ENCODE measurements around the gene PAMR1. TPM values are rescaled to one million over a fixed set of nuclear protein-coding genes. Genes with fewer than 3 reads are reported as not detected.

The PAMR1 gene
- total RNA-seq, 4 donors from 2014 or later = 4.2 to 17.3 (median 5.6) TPM

- H3K9me3 ChIP-seq = no peaks in the 10 kb centered on the region
- H3K27ac ChIP-seq = no peak overlapping the region
- no peaks in the 10 kb centered on the region for H3K36me3 ChIP-seq
- TF ChIP-seq CTCF (IDR thresholded peaks at IDR 0.05) = no peak
- TF ChIP-seq POLR2AphosphoS5 (IDR thresholded peaks at IDR 0.05) = no peak
- TF ChIP-seq POLR2A (IDR thresholded peaks at IDR 0.05) = no peak
- no peak for TF ChIP-seq EP300 (IDR thresholded peaks at IDR 0.05)
- H3K4me1 ChIP-seq = no peaks in the 10 kb centered on the region
- 64 to 86% methylated on average over 1 of the region's 1 CpG for WGBS, 2 donors (ENCODE audit: low coverage in 1 of 2)
- ATAC-seq = no peak
- H3K27me3 ChIP-seq = no peaks in the 10 kb centered on the region
- H3K4me3 ChIP-seq = no peak overlapping the region
Observed at GRCh38 chr11:35398881-35399280, 126.5 kb downstream of the PAMR1 start.

DNA sequence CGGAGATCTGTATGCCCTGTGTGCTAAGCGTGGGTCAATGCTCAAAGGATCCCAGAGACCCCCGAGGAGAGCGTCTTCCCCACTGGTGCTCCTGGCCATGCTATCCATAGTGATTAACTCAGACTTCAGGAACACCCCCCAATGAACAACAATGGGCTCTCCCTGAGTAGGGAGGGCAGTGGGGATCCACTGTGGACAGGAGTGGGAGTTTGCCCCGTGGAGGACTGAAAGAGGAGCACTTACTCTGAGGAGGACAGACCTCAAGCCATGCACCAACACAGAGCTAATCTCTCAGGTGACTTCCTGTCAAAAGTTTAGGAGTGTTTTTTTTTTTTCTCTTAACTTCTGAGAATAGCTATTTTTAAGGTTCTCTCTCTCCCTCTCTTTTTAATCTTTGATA is 130.5 kb downstream of the PAMR1 start:
- no peak for ATAC-seq
- Histone ChIP-seq H3K9me3 (no peaks in the 10 kb centered on the region), H3K27ac (no peak overlapping the region), H3K36me3 (no peaks in the 10 kb centered on the region), H3K4me1 (peaks cover 0 to 14% (median 4%) of the 10 kb centered on the region in 3 donors), H3K4me3 (no peak overlapping the region), H3K27me3 (no peaks in the 10 kb centered on the region)
- TF ChIP-seq POLR2A (IDR thresholded peaks at IDR 0.05) (no peak), EP300 (IDR thresholded peaks at IDR 0.05) (no peak), CTCF (IDR thresholded peaks at IDR 0.05) (no peak), POLR2AphosphoS5 (IDR thresholded peaks at IDR 0.05) (no peak)
- WGBS, 2 donors (ENCODE audit: low coverage in 1 of 2) = 90 to 100% methylated on average over 1 to 3 of the region's 5 CpGs

- no peaks in the 10 kb centered on the region for H3K9me3 ChIP-seq
- ATAC-seq = no peak
- peaks cover 0 to 14% (median 4%) of the 10 kb centered on the region in 3 donors for H3K4me1 ChIP-seq
- H3K27ac ChIP-seq = no peak overlapping the region
- no peak overlapping the region for H3K4me3 ChIP-seq
- no peaks in the 10 kb centered on the region for H3K27me3 ChIP-seq
- TF ChIP-seq POLR2A (IDR thresholded peaks at IDR 0.05) (no peak), EP300 (IDR thresholded peaks at IDR 0.05) (no peak), CTCF (IDR thresholded peaks at IDR 0.05) (no peak), POLR2AphosphoS5 (IDR thresholded peaks at IDR 0.05) (no peak)
- H3K36me3 ChIP-seq = no peaks in the 10 kb centered on the region
- 87% methylated on average over 2 of the region's 4 CpGs; no CpG with 5 or more reads in 1 of the 2 donors for WGBS, 2 donors (ENCODE audit: low coverage in 1 of 2)
Observed at GRCh38 chr11:35393098-35393497, 132.3 kb downstream of the PAMR1 start.

DNA sequence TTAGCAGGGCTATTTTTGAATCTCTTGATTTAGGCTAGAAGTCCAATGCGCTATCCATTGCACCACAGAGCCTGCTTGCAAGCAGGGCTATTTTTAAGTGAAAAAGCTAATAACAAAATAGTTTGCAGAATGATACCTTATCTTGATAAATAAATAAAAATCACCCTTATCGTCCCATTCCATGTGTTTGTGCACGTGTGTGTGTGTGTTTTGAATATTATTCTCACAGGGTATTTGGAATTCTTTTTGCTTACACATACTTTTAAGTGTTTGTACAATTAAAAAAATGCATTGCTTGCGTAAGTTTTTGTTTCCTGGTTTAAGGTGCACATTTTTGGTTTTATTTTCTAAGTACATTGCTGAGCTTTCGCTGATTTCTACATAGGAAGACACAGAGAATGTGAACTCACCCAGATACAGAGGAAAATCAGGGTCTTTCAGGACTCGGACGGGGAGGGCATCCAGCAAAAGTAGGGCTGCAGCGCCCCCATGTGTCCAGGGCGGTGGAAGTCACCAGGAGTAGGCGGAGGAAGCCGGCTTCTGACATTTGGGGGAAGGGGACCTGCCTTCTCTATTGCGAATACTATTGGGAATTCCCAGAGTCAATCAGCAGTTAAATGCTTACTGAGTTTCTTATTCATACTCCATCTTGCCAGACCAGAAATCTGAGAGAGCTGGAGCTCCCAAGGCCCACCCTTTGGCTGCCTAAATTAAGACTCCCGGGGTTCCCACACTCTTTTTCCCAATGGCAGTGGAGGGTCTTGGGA is 133.3 kb downstream of the PAMR1 start:
- Histone ChIP-seq H3K36me3 (no peaks in the 10 kb centered on the region), H3K4me3 (peak overlapping the region; percentile 24 to 32), H3K9me3 (no peaks in the 10 kb centered on the region), H3K27ac (peak overlapping the region in 1 of 4 donors; percentile 2), H3K4me1 (peaks cover 0 to 14% (median 4%) of the 10 kb centered on the region in 3 donors), H3K27me3 (no peaks in the 10 kb centered on the region)
- 7 to 20% methylated on average over 12 of the region's 13 CpGs for WGBS, 2 donors (ENCODE audit: low coverage in 1 of 2)
- peak; percentile 87 for ATAC-seq
- TF ChIP-seq POLR2AphosphoS5 (IDR thresholded peaks at IDR 0.05) (no peak), POLR2A (IDR thresholded peaks at IDR 0.05) (no peak), CTCF (IDR thresholded peaks at IDR 0.05) (peak; percentile 90 to 91 (median 90)), EP300 (IDR thresholded peaks at IDR 0.05) (no peak)

Measured in gastroesophageal sphincter (tissue), 4 donors.